ENCODE measurements around the gene NEURL1B.

- TF ChIP-seq CTCF (optimal IDR thresholded peaks at IDR 0.05 in 1 of 3, IDR thresholded peaks at IDR 0.05 in 1 of 3, conservative IDR thresholded peaks at IDR 0.05 in 1 of 3; ENCODE audit: extremely low read depth in 1 of 3, insufficient read depth in 2 of 3, low read length in 3 of 3), result no peak
- TF ChIP-seq EZH2 (IDR thresholded peaks at IDR 0.05; ENCODE audit: low read length), result no peak
Measured at GRCh38 chr5:172725785-172726184, 84.7 kb downstream of the NEURL1B start.

Data from keratinocyte (primary cell).